Liver (tissue), 9 donors: Measurements from ENCODE around the gene URAD. TPM values are rescaled to one million over a fixed set of nuclear protein-coding genes. Genes with fewer than 3 reads are reported as not detected.

Experiments
- DNase-seq: peaks from one replicate; pipeline ENCODE4 v3.0.0-alpha.2; 2017; ENCODE audit warnings: low spot score
- H3K27ac ChIP-seq, 2 donors: one replicate each; pipeline ENCODE4 v1.7.0; 2013; ENCODE audit warnings: inconsistent platforms in 2 of 2, low read length in 2 of 2, control low read depth in 1 of 2, low read depth in 1 of 2, mild to moderate bottlenecking in 1 of 2
- H3K27me3 ChIP-seq, 4 donors: one replicate each; pipeline versions ENCODE4 v1.6.1 to v1.7.0; 2013; ENCODE audit warnings: low read length in 3 of 4, inconsistent platforms in 1 of 4, mild to moderate bottlenecking in 1 of 4, moderate library complexity in 1 of 4; ENCODE audit not compliant: control insufficient read depth in 4 of 4, insufficient read depth in 4 of 4
- H3K36me3 ChIP-seq, 4 donors: one replicate each; pipeline versions ENCODE4 v1.6.1 to v1.7.0; 2013; ENCODE audit warnings: low read length in 3 of 4, mild to moderate bottlenecking in 3 of 4, low read depth in 1 of 4, moderate library complexity in 1 of 4; ENCODE audit not compliant: control insufficient read depth in 4 of 4, insufficient read depth in 3 of 4
- H3K4me1 ChIP-seq, 4 donors: one replicate each; pipeline versions ENCODE4 v1.6.1 to v1.7.0; 2013; ENCODE audit warnings: low read length in 3 of 4, mild to moderate bottlenecking in 3 of 4, moderate library complexity in 1 of 4; ENCODE audit not compliant: control insufficient read depth in 4 of 4, insufficient read depth in 4 of 4
- H3K4me3 ChIP-seq, 3 donors: one replicate each; pipeline versions ENCODE4 v1.6.1 to v1.7.0; 2013; ENCODE audit warnings: low read length in 3 of 3, control low read depth in 1 of 3, low read depth in 1 of 3, mild to moderate bottlenecking in 1 of 3
- H3K9ac ChIP-seq, 2 donors: one replicate each; pipeline ENCODE4 v1.7.0; 2013; ENCODE audit warnings: low read length in 2 of 2, mild to moderate bottlenecking in 2 of 2, moderate library complexity in 2 of 2, control low read depth in 1 of 2, low read depth in 1 of 2
- H3K9me3 ChIP-seq, 4 donors: one replicate each; pipeline versions ENCODE4 v1.6.1 to v1.7.0; 2013; ENCODE audit warnings: low read length in 3 of 4; ENCODE audit not compliant: control insufficient read depth in 4 of 4
- ATF3 ChIP-seq: IDR thresholded peaks from 2 replicates; pipeline ENCODE4 v1.6.1; 2016; ENCODE audit warnings: antibody characterized with exemption
- CTCF ChIP-seq: fragments of 150-350 bp; IDR thresholded peaks from 2 replicates; pipeline ENCODE4 v1.5.1; 2017; ENCODE audit warnings: improper control_type of control experiment, low read depth, low read length; ENCODE audit not compliant: missing input control
- EGR1 ChIP-seq, 2 donors: IDR thresholded peaks; 2 replicates each; pipeline ENCODE4 v1.6.1; 2016 to 2018; ENCODE audit warnings: antibody characterized with exemption in 2 of 2, low read depth in 2 of 2
- FOXA1 ChIP-seq: IDR thresholded peaks from 2 replicates; pipeline ENCODE4 v1.6.1; 2016; ENCODE audit warnings: antibody characterized with exemption
- FOXA2 ChIP-seq: IDR thresholded peaks from 2 replicates; pipeline ENCODE4 v1.6.1; 2016; ENCODE audit warnings: antibody characterized with exemption
- GABPA ChIP-seq, 2 donors: IDR thresholded peaks in 1 of 2; conservative IDR thresholded peaks in 1 of 2; 2 replicates each; pipeline ENCODE4 v1.6.1; 2016; ENCODE audit warnings: antibody characterized with exemption in 2 of 2, mild to moderate bottlenecking in 1 of 2, moderate library complexity in 1 of 2
- HNF4A ChIP-seq, 2 donors: conservative IDR thresholded peaks; 2 replicates each; pipeline ENCODE4 v1.6.1; 2016; ENCODE audit warnings: antibody characterized with exemption in 2 of 2, mild to moderate bottlenecking in 2 of 2
- HNF4G ChIP-seq: IDR thresholded peaks from 2 replicates; pipeline ENCODE4 v1.6.1; 2016; ENCODE audit warnings: antibody characterized with exemption
- MAX ChIP-seq: IDR thresholded peaks from 2 replicates; pipeline ENCODE4 v1.6.1; 2016; ENCODE audit warnings: antibody characterized with exemption
- RAD21 ChIP-seq, 2 donors: IDR thresholded peaks; 2 replicates each; pipeline ENCODE4 v1.6.1; 2016; ENCODE audit warnings: antibody characterized with exemption in 2 of 2, mild to moderate bottlenecking in 2 of 2
- RXRA ChIP-seq, 2 donors: IDR thresholded peaks; 2 replicates each; pipeline ENCODE4 v1.6.1; 2017 to 2018; ENCODE audit warnings: antibody characterized with exemption in 2 of 2, mild to moderate bottlenecking in 1 of 2
- SP1 ChIP-seq: IDR thresholded peaks from 2 replicates; pipeline ENCODE4 v1.6.1; 2018; ENCODE audit warnings: antibody characterized with exemption, mild to moderate bottlenecking
- YY1 ChIP-seq: IDR thresholded peaks from 2 replicates; pipeline ENCODE4 v1.6.1; 2016; ENCODE audit warnings: antibody characterized with exemption, mild to moderate bottlenecking
- ZBTB33 ChIP-seq: IDR thresholded peaks from 2 replicates; pipeline ENCODE4 v1.6.1; 2016; ENCODE audit warnings: antibody characterized with exemption
- WGBS: extraction: QIAGEN DNeasy Blood & Tissue Kit; methylation state at CpG from one replicate; pipeline ENCODE4 v1.1.7; 2013; 5-methylcytosine and 5-hydroxymethylcytosine counted together
- polyA plus RNA-seq, 2 donors: library from polyadenylated mRNA; stranded (reverse) in 1 of 2; unstranded in 1 of 2; fragments of 200-250 nt in 1 of 2; fragments of >200 nt in 1 of 2; fragmentation: Nextera tagmentation in 1 of 2; extraction: Ambion mirVana in 1 of 2; gene quantifications; one replicate each; pipeline versions ENCODE4 v1.2.1 to v1.2.3, GENCODE V29; 2013 to 2015
- total RNA-seq, 2 donors: library from RNA; depleted of rRNA; stranded (reverse); fragments of >200 nt; gene quantifications; one replicate each; pipeline ENCODE4 v1.2.3, GENCODE V29; 2014
- donor health status: healthy.
- donor health status: healthy.
- donor health status: healthy.
- donor health status: healthy.
- donor health status: healthy.

The URAD gene
- total and polyA plus RNA-seq, 4 donors: not detected

GRCh38 chr13:27967203-27967735 lies 21.2 kb downstream of the URAD start:
- Histone ChIP-seq H3K4me3 (no peak overlapping the region), H3K36me3 (no peaks in the 10 kb centered on the region), H3K27ac (no peak overlapping the region), H3K9me3 (no peaks in the 10 kb centered on the region), H3K9ac (no peak overlapping the region), H3K27me3 (peaks cover 8 to 40% (median 26%) of the 10 kb centered on the region in 4 donors), H3K4me1 (peaks cover 9 to 18% (median 11%) of the 10 kb centered on the region in 4 donors)
- WGBS: 17% methylated on average over 18 of the region's 18 CpGs
- no peak for DNase-seq
- TF ChIP-seq RAD21 (IDR thresholded peaks at IDR 0.05) (no peak), RXRA (IDR thresholded peaks at IDR 0.05) (no peak), HNF4G (no peak), HNF4A (conservative IDR thresholded peaks at IDR 0.05) (no peak), FOXA2 (no peak), ZBTB33 (no peak), YY1 (no peak), EGR1 (IDR thresholded peaks at IDR 0.05; ENCODE audit: low read depth in 2 of 2) (no peak), FOXA1 (no peak), GABPA (IDR thresholded peaks at IDR 0.05 in 1 of 2, conservative IDR thresholded peaks at IDR 0.05 in 1 of 2) (no peak), MAX (no peak)

GRCh38 chr13:27966641-27967202 lies 21.8 kb downstream of the URAD start:
- Histone ChIP-seq H3K4me1 (peaks cover 10 to 18% (median 11%) of the 10 kb centered on the region in 4 donors), H3K9me3 (no peaks in the 10 kb centered on the region), H3K36me3 (no peaks in the 10 kb centered on the region), H3K4me3 (no peak overlapping the region), H3K9ac (no peak overlapping the region), H3K27ac (no peak overlapping the region), H3K27me3 (peaks cover 8 to 35% (median 26%) of the 10 kb centered on the region in 4 donors)
- no peak for DNase-seq
- 11% methylated on average over 38 of the region's 38 CpGs for WGBS
- no peak for TF ChIP-seq HNF4G
- no peak for TF ChIP-seq ZBTB33
- no peak for TF ChIP-seq CTCF
- TF ChIP-seq SP1: no peak
- no peak for TF ChIP-seq GABPA (IDR thresholded peaks at IDR 0.05 in 1 of 2, conservative IDR thresholded peaks at IDR 0.05 in 1 of 2)
- TF ChIP-seq ATF3: no peak
